Measurements from ENCODE around the gene LAMA3.

Gene LAMA3

DNA sequence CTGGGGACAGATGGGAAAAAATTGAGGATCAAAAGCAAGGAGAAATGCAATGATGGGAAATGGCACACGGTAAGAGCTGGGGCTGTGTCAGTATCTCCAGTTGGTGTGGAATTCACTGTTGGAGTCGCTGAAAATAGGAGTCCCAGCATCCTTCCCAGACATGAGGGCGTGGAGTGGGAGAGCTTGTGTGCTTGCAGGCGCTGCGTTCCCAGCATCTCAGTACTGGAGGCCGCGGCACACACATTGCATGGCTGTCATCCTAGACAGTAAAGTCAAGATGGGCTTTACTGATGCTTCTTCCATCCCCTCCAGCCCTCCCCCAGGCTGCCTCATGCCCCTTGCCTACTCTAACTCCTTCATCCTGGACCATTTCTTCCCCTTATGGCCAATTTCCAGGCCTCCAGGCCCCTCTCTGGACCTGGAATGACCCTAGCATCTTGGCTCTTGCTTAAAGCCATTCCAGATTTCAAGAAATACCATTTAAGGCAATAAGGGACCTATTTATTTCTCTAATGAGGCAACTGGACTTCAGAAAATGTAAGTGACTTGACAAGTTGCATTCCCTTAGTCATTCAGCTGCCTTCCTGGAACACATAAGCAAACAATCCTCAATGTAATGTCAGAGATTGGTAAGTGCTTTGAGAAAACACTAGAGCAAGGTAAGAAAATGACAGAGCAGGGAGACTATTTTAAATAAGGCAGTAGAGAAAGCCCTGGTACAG lies 254.8 kb downstream of the LAMA3 start:
- H4K20me1 ChIP-seq (ENCODE audit: insufficient read depth, low read length): no peaks in the 10 kb centered on the region
- ATAC-seq (ENCODE audit: insufficient read depth, low read depth) (no peak), DNase-seq (no peak)
- H2AFZ ChIP-seq (ENCODE audit: low read depth, low read length): no peak overlapping the region
- H3K4me1 ChIP-seq (ENCODE audit: insufficient read depth, low read length): no peaks in the 10 kb centered on the region
- H3K4me2 ChIP-seq (ENCODE audit: insufficient read depth, low read length): no peak overlapping the region
- H3K27me3 ChIP-seq (ENCODE audit: insufficient read depth, low read length, poor library complexity): no peaks in the 10 kb centered on the region
- no peak overlapping the region for H3K27ac ChIP-seq (ENCODE audit: low read length)
- no peak overlapping the region for H3K4me3 ChIP-seq (ENCODE audit: low read depth in 1 of 2, low read length in 2 of 2)
- TF ChIP-seq EZH2 (IDR thresholded peaks at IDR 0.05; ENCODE audit: borderline replicate concordance, low read depth, low read length, severe bottlenecking): no peak
- no peaks in the 10 kb centered on the region for H3K9me3 ChIP-seq (ENCODE audit: insufficient read depth, low read length, severe bottlenecking)
- no peak overlapping the region for H3K9ac ChIP-seq (ENCODE audit: low read depth, low read length)
- H3K36me3 ChIP-seq (ENCODE audit: insufficient read depth, low read length): no peaks in the 10 kb centered on the region
- no peaks in the 10 kb centered on the region for H3K79me2 ChIP-seq (ENCODE audit: insufficient read depth, low read length)

DNA sequence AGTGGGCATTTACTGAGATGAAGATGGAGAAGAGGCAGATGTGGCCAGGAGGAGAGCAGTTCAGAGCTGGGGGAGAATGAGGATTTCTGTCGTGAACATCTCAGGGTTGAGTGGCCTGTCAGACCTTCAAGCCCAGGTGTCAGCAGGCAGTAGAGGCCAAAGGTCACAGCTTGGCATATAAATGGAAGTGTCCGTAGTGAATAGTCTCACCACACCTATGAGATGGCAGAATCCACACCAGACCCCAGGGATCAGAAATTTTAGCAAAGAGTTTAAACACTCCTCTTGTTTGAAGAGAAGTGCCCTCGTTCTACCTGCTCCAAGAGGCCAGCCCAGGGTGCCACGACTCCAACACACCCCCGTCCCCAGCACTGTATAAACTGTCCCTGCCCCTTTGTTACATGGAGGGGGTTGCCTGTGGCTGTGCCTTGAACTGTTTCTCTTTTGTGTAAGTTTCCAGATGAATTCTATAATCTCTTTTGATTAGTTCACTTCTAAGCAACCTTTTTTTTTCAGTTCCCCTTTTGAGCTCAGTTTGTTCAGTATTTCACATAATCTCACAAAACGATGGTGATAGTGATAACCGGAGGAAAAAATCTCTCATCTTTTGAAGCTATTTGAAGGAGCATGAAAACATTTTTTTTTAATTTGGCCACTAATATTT lies 256.3 kb downstream of the LAMA3 start:
- no peak for DNase-seq
- Histone ChIP-seq H3K9me3 (ENCODE audit: insufficient read depth, low read length, severe bottlenecking) (no peaks in the 10 kb centered on the region), H3K79me2 (ENCODE audit: insufficient read depth, low read length) (no peaks in the 10 kb centered on the region), H3K4me3 (ENCODE audit: low read depth in 1 of 2, low read length in 2 of 2) (no peak overlapping the region), H3K4me1 (ENCODE audit: insufficient read depth, low read length) (no peaks in the 10 kb centered on the region), H3K27ac (ENCODE audit: low read length) (no peak overlapping the region), H2AFZ (ENCODE audit: low read depth, low read length) (no peak overlapping the region), H3K27me3 (ENCODE audit: insufficient read depth, low read length, poor library complexity) (no peaks in the 10 kb centered on the region), H3K4me2 (ENCODE audit: insufficient read depth, low read length) (no peak overlapping the region), H3K36me3 (ENCODE audit: insufficient read depth, low read length) (no peaks in the 10 kb centered on the region), H3K9ac (ENCODE audit: low read depth, low read length) (no peak overlapping the region), H4K20me1 (ENCODE audit: insufficient read depth, low read length) (no peaks in the 10 kb centered on the region)
- ATAC-seq (ENCODE audit: insufficient read depth, low read depth): no peak
- no peak for TF ChIP-seq EZH2 (IDR thresholded peaks at IDR 0.05; ENCODE audit: borderline replicate concordance, low read depth, low read length, severe bottlenecking)
- TF ChIP-seq, protein P1, sequence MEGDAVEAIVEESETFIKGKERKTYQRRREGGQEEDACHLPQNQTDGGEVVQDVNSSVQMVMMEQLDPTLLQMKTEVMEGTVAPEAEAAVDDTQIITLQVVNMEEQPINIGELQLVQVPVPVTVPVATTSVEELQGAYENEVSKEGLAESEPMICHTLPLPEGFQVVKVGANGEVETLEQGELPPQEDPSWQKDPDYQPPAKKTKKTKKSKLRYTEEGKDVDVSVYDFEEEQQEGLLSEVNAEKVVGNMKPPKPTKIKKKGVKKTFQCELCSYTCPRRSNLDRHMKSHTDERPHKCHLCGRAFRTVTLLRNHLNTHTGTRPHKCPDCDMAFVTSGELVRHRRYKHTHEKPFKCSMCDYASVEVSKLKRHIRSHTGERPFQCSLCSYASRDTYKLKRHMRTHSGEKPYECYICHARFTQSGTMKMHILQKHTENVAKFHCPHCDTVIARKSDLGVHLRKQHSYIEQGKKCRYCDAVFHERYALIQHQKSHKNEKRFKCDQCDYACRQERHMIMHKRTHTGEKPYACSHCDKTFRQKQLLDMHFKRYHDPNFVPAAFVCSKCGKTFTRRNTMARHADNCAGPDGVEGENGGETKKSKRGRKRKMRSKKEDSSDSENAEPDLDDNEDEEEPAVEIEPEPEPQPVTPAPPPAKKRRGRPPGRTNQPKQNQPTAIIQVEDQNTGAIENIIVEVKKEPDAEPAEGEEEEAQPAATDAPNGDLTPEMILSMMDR (IDR thresholded peaks at IDR 0.05; ENCODE audit: borderline replicate concordance, extremely low read depth, low read length, poor library complexity, severe bottlenecking): no peak

DNA sequence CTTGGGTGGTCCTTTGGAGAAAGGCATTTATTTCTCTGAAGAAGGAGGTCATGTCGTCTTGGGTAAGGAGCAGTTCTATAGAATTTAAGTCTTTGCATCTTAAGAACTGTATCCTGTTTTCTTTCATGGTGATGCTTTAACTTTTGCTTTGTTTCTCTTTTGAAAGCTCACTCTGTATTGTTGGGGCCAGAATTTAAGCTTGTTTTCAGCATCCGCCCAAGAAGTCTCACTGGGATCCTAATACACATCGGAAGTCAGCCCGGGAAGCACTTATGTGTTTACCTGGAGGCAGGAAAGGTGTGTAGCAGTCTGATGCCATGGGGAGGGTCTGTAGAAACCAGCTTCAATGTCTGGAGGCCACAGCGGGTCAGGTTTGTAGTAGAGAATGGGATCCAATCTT lies 260.6 kb downstream of the LAMA3 start:
- H3K27me3 ChIP-seq (ENCODE audit: insufficient read depth, low read length, poor library complexity): no peaks in the 10 kb centered on the region
- H3K9me3 ChIP-seq (ENCODE audit: insufficient read depth, low read length, severe bottlenecking): no peaks in the 10 kb centered on the region
- ATAC-seq (ENCODE audit: insufficient read depth, low read depth): no peak
- no peaks in the 10 kb centered on the region for H3K4me1 ChIP-seq (ENCODE audit: insufficient read depth, low read length)
- no peak overlapping the region for H3K4me3 ChIP-seq (ENCODE audit: low read depth in 1 of 2, low read length in 2 of 2)
- H3K27ac ChIP-seq (ENCODE audit: low read length): no peak overlapping the region
- no peak overlapping the region for H3K9ac ChIP-seq (ENCODE audit: low read depth, low read length)
- H3K79me2 ChIP-seq (ENCODE audit: insufficient read depth, low read length): no peaks in the 10 kb centered on the region
- no peaks in the 10 kb centered on the region for H3K36me3 ChIP-seq (ENCODE audit: insufficient read depth, low read length)
- no peak for TF ChIP-seq EZH2 (IDR thresholded peaks at IDR 0.05; ENCODE audit: borderline replicate concordance, low read depth, low read length, severe bottlenecking)
- TF ChIP-seq, protein P1 (IDR thresholded peaks at IDR 0.05; ENCODE audit: borderline replicate concordance, extremely low read depth, low read length, poor library complexity, severe bottlenecking): no peak
- H2AFZ ChIP-seq (ENCODE audit: low read depth, low read length): no peak overlapping the region
- DNase-seq: no peak
- H4K20me1 ChIP-seq (ENCODE audit: insufficient read depth, low read length): no peaks in the 10 kb centered on the region
- no peak overlapping the region for H3K4me2 ChIP-seq (ENCODE audit: insufficient read depth, low read length)

DNA sequence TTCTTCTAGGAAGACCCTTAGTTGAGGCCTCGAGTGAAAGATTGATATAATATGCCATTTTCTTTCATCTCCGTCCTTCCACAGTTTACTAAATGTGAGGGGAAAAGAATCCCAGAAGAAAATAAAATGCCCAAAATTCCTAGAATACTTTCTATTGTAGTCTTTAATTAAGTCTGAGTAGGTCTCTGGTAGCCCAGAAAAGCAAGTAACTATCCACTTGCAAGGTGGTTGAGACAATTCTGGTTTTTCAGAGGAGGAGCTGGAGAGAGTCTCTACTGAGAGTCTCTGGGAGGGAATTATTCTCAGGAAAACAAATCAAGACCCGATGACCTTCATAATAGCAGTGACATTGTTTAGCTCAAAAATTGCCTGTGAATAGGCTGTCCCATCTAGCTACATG lies 261.4 kb downstream of the LAMA3 start:
- H3K4me3 ChIP-seq (ENCODE audit: low read depth in 1 of 2, low read length in 2 of 2): no peak overlapping the region
- TF ChIP-seq EZH2 (IDR thresholded peaks at IDR 0.05; ENCODE audit: borderline replicate concordance, low read depth, low read length, severe bottlenecking): no peak
- TF ChIP-seq, protein P1 (IDR thresholded peaks at IDR 0.05; ENCODE audit: borderline replicate concordance, extremely low read depth, low read length, poor library complexity, severe bottlenecking): no peak
- H3K9me3 ChIP-seq (ENCODE audit: insufficient read depth, low read length, severe bottlenecking): no peaks in the 10 kb centered on the region
- no peak overlapping the region for H3K9ac ChIP-seq (ENCODE audit: low read depth, low read length)
- no peaks in the 10 kb centered on the region for H3K4me1 ChIP-seq (ENCODE audit: insufficient read depth, low read length)
- DNase-seq: no peak
- H3K27me3 ChIP-seq (ENCODE audit: insufficient read depth, low read length, poor library complexity): no peaks in the 10 kb centered on the region
- H3K36me3 ChIP-seq (ENCODE audit: insufficient read depth, low read length): no peaks in the 10 kb centered on the region
- no peaks in the 10 kb centered on the region for H4K20me1 ChIP-seq (ENCODE audit: insufficient read depth, low read length)
- H3K27ac ChIP-seq (ENCODE audit: low read length): no peak overlapping the region
- no peak overlapping the region for H3K4me2 ChIP-seq (ENCODE audit: insufficient read depth, low read length)
- ATAC-seq (ENCODE audit: insufficient read depth, low read depth): no peak
- H2AFZ ChIP-seq (ENCODE audit: low read depth, low read length): no peak overlapping the region
- no peaks in the 10 kb centered on the region for H3K79me2 ChIP-seq (ENCODE audit: insufficient read depth, low read length)

All from DND-41 (cell line).